HT-29 (cell line): Measurements from ENCODE around the gene POFUT2. TPM values are rescaled to one million over a fixed set of nuclear protein-coding genes. Genes with fewer than 3 reads are reported as not detected.

Experiments used
- DNase-seq: peaks from one replicate; pipeline ENCODE4 v3.0.0-alpha.2; 2015; ENCODE audit warnings: low spot score
- total RNA-seq: library from RNA; depleted of rRNA; stranded (reverse); fragments of >200 nt; shearing (Covaris generic); gene quantifications from 2 replicates; pipeline ENCODE4 v1.2.3, GENCODE V29; 2014

Gene POFUT2
- total RNA-seq, 1 experiment from 2014 or later = 19.3 TPM

DNA sequence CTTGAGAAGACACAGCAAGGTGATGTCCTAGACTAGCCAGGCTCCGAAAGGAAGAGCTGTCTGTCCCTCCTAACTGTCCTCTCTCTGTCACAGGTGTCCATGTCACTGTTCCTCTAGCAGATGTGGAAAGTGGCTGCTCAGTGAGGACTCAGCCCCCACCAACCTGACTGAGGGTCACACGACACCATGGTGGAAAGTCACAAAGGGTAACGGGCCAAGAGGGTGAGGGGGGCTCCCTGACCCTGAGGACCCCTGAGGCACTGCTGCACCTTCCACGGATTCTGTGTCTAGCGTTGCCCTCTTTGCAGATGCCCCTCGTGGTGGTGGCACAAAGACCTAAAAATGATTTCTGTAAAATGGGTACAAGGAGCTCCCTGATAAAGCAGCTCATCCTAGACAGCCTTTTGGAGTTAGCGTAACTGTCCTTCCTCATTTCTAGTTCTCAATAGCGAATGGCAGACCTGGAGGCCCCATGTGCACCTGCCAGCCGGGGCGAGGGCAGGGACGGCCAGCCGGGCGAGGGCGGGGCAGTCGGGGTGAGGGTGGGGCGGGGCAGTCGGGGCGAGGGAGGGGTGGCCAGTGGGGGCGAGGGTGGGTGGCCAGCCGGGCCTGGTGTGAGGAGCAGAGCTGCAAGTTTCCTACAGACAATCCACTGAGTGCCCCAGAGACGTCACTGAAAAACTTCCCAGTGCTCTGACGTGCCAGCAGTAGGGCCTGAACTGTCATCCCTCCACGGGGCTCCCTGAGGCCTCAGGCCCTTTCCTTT lies 23.4 kb downstream of the POFUT2 start:
- DNase-seq = no peak

DNA sequence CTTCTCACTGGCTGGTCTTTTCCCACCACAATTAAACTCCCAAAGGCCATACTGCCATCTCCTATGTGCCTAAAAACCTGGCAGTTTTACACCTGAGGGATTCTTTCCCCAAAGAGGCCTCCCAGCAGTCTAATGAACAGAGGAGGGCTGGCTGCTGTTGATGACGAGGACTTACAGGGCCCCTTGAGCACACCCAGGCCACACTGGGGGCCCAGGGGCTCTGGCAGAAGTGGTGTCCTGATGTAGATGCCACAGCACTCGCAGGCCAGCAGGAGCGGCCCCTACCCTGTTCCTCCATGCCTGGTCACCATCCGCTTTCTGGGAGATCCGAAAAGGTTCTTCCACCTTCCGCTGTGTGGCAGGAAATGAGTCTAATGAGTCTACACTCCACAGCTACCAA lies 24.2 kb downstream of the POFUT2 start:
- DNase-seq = no peak

DNA sequence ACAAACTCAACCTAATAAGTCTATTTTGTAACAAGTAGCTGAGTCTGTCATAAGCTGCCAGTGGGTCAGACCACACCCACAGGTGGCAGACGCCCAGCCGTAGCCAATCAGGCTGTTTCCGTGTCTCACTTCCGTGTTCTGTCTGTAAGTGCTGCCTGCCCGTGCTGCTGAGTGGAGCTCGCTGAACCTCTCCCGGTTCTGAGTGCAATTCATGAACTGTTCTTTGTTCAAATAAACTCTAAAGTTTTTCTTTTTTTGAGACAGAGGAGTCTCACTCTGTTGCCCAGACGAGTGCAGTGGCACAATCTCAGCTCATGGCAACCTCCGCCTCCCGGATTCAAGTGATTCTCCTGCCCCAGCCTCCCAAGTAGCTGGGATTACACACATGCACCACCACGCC lies 25.1 kb downstream of the POFUT2 start:
- peak; percentile 29 for DNase-seq

DNA sequence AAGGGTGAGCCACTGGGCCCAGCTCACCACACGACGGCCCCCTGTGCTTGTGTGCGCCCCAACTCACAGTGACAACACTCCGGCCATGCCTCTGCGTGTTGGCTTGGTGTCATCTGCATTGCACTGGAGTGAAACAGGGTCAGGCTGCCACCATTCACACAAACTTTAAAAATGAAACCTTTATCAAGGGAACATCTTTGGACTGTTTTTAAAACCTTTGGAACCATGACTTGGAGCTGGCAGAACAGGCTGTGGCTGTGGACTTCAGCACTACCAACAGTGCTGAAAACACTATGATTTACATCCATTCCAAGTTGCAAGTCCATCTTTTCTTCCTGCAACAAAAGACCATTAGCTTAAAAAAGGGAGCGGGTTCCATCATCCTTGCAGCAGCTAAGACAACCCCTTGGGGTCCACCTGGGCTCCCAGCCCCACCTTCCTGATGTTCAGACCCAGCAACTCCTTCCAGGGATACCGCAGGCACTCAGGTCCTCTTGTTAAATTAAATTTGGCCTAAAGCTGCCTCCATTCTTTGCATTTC lies 25.6 kb downstream of the POFUT2 start:
- no peak for DNase-seq

DNA sequence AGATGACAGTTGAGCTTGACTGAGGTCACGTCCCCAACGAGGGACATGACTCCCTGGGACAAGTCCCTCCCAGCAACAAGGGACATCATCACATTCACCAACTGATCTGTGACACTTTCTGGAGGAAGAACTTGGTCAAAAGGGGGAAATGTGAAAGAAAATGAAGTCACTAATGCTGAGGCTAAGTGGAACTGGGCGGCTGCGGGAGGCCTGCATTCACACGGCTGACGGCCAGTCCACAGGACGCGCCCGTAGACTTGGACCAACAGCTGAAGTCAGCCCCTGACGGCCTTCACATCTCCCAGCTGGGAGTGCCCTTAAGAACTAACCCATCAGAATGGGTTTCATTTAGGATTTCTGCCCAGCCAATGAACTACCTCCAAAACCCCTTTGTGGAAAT lies 26.6 kb downstream of the POFUT2 start:
- no peak for DNase-seq

DNA sequence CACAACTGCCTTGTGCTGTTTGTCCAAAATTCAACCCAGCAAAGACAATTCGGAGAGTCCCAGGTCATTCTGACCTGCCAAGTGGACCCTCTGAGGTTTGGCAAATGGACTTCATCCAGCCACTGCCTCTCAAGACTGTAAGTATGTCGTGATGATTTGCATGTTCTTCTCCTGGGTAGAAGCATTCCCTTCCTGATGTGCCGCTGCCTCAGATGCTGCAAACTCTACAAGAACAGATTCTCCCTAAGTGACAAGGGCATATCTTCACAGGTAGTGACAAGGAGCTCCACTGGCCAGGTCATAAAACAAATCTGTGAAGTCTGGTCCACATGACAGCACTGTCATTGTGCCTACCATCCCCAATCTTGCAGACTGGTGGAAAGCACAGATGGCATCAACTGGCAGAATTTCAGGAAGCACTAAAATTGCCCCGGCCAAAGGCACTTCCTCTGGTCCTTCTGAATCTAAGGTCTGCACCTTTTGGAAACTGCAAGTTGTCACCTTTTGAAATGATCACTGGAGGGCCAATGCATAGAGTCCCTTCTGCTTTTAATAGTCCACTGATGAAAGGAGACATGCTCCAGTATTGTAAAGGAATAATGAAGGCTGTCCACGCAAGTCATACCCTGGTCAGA lies 27.4 kb downstream of the POFUT2 start:
- no peak for DNase-seq

DNA sequence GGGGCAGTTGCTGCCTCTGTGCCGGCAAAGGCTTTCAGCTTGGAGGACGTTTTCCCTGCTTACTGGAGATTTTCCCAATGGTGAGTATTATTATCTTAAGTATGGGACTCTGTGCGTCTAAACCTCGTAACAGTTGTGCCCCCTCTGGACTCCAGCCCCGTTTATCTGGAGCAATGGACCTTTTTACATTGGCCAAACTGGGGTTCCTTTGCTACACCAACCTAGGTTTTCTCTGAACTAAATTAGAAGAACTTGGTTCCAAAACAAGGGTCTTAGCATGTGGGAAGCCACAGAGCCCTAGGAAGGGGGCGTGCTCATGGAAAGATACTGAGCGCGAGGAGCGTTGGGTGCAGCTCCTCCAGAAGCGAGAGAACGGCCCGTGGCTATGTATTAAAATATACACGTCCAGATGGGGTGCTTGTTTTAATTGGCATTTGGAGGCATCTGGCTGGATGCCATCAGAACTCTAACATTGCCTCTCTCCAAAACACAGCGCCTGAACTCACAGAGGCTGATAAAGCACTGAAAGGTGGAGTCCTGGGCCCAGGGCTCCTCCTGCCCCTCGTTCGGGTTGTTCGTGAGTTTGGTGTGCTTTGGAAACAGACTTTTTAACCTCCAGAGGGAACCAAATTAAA lies 28.4 kb downstream of the POFUT2 start:
- DNase-seq = no peak

DNA sequence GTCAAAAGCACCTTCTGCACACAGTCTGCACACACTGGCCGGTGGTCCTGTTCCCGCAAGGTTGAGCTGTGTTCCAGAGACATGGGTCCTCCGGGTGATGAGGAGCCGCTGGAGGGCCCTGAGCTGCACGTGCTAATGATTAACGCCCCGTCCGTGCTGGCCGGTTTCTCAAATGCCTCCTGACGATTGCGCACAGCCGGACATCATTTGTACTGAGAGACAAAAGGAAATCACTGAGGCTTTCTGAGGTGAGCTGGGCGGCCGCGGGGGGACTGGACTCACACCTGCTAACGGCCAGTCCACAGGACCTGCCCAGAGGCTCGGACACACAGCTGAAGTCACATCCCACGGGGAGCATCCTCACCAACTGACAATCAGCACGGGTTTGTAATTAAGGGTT lies 29.2 kb downstream of the POFUT2 start:
- no peak for DNase-seq

DNA sequence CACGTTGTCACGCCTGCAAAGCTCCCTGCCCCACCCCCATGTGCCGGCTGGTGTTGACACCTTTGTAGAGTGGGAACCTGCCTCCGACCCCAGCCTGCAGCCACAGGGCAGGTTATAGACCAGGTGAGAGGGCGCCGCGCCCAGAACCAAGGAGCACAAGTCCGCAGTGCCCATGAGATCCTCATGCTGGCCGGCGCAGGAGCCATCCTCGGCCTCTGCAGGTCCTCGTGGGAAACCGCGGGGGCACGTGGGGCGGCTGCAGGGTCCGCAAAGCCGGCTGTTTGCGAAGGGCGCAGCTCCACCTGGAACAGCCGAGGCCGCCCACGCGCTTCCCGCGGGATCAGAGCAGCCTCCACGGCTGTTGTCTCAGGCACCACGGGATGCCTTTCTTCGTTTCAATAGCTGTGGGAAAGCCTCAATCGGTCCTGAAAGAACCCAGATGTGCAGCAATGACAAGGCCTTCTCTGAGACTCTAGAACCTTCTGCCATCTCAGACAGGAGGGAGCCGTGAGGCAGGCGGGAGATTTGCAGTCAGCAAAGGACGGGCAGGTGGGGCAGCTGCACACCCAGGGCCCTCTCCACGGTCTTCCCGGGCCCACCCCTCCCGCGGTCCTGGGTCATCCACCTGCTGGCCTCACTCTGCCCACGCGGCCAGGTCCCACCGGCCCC lies 29.9 kb downstream of the POFUT2 start:
- no peak for DNase-seq

DNA sequence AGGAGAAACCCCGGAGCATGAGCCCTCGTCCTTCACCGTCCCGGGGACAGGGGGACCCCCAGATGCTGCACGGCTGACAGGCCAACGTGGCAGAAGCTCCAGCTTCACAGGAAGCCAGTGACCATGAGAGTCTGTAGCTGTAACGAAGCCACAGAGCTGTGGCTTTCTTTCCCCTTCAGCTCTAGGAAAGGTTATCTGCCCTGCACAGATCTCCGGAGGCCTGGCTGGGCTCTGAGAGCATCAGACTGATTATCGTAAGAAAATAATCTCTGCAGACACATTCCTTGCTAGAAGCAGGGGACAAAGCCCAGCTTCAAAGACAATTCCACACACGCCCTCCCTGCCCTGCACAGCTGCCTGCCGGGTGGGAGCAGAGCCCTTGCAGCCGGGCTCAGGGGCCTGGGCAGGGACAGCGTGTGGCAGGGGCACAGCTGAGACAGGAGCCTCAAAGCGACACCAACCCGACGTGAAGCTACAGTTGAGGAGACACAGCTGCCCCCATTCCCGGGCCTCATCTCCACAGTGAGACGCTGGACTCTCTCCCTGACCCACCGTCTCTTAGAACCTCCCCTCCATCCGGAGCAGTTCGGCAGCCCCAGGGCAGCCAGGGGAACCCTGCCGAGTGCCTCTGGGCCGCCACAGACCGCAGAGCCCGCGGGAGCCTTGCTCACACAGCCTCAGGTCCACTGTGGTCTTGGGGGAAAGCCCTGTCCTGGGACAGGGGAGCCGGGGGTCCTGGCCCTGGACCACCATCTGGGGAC lies 30.6 kb downstream of the POFUT2 start:
- no peak for DNase-seq

DNA sequence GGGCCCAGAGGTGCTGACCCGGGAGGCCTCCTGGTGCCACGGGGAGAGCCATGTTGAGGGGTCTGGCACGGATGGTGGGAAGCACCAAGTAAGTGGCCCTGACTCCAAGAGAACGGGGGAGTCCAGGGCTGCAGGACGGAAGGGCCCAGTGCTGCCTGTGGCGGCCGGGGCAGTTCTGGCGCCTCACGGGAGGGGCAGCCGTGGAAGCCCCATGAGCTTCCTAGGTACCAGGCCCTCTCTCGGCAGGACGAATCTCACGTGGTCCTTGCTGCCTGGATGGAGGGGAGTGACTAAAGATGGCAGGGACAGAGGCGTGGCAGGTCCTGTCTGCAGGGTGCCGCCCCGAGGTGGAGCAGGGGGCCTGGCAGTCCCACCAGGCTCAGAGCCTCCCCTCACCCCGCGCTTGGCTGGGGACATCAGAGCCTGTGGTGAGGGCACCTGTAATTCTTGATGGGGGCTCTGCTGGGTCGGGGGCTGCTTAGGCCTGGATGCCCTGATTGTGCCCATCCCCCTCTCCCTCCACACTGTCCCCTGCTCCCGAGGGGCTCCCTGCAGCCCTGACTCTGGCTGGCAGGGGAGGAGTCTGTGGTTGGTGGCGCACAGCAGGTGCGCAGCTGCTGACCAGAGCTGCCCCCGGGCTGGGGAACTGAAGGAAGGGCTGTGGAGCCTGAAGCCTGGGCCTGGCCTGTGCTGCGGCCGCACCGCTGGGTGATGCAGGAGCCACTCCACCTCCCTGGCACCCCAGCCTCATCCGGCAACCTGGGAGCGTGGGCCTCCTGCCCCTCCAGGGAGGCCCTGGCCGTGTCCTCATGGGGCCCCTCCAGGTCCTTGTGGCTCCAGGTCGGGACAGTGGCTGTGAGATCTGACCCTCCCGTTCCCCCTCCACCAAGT lies 31.4 kb downstream of the POFUT2 start:
- DNase-seq = no peak

DNA sequence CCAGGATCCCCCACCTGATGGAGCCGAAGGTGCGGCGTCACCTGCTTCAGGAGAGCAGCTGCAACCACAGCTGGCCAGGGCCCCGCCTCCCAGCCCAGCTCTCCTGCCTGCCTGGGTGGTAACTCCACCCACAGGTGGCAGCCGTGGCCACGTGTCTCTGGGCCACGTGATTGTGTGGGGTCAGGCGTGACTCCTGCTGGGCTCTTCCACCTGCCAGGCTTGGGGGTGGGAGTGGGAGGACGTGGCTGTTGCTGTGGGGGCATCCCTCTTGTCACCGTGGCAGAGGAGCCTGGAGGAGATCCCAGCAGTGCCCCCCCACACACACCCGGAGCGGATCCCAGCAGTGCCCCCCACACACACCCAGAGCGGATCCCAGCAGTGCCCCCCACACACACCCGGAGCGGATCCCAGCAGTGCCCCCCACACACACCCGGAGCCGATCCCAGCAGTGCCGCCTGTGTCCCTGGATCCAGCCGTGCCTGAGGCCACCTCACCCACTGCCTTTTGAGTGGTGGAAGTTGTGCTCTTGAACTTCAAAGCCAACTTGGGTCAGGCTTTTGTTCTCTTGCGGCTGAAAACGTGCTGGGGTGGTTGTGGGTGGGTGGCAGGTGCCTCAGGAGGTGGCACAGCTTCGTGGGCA lies 32.2 kb downstream of the POFUT2 start:
- peak; percentile 43 for DNase-seq

DNA sequence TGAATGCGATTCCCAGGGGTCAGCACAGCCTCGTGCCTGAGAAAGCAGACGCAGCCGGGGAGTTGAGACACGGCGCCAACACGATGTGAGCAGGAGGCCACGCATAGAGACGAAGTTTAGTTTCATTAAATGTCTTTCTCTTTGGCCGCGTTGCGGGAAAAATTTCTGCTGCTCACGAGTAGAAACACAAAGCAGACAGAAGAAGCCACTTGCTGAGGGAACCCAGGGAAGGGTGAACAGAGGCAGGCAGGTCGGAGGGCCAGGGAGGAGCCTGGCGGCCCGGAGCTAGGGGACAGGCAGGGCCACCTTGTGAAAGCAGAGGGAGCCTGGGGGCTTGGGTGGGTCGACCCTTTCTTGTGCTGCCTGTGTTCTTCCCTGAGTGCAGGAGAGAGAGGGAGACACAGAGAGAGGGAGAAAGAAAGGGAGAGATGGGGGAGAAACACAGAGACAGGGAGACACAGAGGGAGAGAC lies 33.2 kb downstream of the POFUT2 start:
- DNase-seq = no peak

DNA sequence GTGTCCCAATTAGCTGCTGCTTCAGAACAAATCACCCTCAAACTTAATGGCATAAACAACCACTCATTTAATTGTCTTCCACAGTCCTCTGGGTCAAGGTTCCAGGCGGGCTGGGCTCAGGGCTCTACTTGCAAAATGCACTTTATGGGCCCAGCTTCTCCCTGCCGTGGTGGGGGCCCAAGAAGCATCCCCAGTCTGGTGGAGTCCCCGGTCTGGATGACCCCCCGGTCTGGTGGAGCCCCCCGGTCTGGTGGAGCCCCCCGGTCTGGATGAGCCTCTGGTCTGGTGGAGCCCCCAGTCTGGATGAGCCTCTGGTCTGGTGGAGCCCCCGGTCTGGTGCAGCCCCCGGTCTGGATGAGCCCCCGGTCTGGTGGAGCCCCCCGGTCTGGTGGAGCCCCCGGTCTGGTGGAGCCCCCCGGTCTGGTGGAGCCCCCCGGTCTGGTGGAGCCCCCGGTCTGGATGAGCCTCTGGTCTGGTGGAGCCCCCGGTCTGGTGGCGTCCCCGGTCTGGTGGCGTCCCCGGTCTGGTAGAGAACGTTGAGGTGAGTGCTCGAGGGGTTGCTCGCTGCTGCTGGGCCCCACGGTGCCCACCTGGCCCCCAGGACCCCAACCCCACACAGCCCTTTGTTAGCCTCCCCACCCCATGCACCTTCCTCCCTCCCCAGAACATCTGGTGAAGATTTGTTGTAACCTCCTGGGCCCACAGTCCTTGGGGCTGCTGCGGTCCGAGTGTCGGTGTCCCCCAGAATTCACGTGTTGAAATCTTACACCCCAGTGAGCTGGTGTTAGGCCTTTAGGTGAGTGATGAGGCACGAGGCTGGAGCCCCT lies 33.8 kb downstream of the POFUT2 start:
- DNase-seq = no peak

DNA sequence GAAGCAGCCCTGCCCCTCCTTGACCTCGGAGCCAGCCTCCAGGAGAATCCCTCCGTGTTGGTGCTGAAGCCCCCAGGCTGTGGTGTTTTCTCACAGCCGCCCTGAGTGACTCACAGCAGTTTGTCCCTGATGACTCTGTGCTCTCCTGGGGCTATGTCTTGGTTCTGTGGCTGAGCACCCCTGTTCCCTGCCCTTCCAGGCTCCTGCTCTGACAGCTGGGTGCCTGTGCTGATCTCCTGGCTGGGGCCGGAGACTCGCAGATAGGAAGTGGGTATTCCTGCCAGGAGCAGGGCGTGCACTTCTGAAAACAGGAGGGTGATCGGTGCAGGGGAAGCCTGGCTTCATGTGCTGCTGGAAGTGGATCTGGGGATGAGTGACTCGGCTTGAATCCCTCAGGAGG lies 34.5 kb downstream of the POFUT2 start:
- no peak for DNase-seq

DNA sequence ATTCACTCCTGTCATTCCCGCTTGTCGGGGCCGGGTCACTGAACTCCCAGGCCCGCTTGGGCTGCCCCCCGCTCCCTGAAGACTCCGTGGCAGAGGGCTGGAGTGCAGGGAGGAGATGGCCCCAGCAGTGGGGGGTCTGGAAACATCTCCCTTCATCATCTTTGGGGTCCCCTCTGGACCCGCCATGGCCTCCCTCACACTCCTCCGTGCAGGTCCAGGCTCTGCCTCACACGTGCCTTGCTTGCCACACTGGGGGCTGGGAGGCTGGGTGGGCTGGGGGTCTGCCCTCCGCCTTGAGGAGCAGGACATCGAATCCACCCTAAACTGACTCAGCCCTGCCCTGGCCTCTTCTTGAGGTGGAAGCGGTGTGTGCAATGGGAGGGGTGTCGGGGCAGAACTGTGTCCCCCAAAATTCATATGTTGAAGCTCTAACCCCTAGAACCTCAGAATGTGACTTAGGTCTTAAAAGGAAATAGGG lies 35.2 kb downstream of the POFUT2 start:
- no peak for DNase-seq

DNA sequence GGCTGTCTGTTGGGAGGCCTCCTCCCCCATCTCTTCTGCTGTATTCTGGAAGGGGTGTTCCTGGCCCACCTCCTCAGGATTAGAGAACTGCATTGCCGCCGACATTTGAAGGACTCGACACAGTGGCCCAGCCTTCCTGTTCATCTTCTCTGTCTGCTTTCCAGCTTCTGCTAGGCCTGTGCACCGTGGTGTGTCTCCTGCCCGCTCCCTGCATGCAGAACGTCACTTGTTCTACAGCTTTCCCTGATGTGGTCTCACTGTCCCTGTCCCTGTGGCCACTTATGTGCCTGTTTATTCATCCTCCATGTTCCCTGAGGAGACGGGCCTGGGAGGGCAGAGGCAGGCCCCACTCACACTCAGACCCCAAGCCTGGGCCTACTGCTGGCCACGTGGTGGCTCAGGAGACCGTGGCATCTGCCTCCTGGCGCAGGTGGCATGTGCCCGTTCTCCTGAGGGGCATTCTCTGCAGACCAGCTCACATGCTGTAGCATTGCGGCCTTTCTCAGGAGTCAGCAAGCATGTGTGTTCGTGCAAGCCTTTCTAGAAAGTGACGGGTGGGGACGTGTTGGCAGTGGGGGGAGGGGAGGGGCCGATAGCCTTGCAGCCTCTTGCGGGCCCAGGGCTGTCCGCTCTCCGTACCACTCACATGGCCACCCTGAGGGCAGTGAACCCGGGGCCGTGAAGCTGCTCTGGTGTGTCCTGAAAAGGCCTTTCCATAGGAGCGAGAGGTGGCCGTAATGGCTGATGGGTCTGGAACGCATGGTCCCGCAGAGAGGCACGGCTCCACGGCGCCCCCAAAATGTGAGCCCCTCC lies 35.9 kb downstream of the POFUT2 start:
- DNase-seq = no peak
